HG03432 (cell line): Measurements from ENCODE around the gene SLTM.
"Not testable (repeated sequence)": the region's sequence is repeated elsewhere in the genome, so short reads cannot be mapped to it uniquely, and the experiment has no call there.

Experiments used
- ATAC-seq: cut with Tn5 transposase; IDR thresholded peaks from one replicate; pipeline ENCODE4 v1.9.1; 2021; ENCODE audit warnings: mild to moderate bottlenecking, moderate library complexity; ENCODE audit not compliant: unreplicated experiment

The SLTM gene

GRCh38 chr15:58877999-58878825 lies 55.3 kb downstream of the SLTM start:
- ATAC-seq: no peak

GRCh38 chr15:58876306-58877106 lies 57.0 kb downstream of the SLTM start:
- ATAC-seq: no peak

- no peak for ATAC-seq
These were observed 58.1 kb downstream of the SLTM start for GRCh38 chr15:58875343-58875742.

- no peak for ATAC-seq
These were observed 60.2 kb downstream of the SLTM start for GRCh38 chr15:58873267-58873666.

GRCh38 chr15:58870451-58870850 lies 63.0 kb downstream of the SLTM start:
- ATAC-seq: no peak

GRCh38 chr15:58867926-58868325 lies 65.6 kb downstream of the SLTM start:
- ATAC-seq: no peak

GRCh38 chr15:58865425-58865880 lies 68.0 kb downstream of the SLTM start:
- ATAC-seq: no peak

- ATAC-seq: no peak
These were observed 68.7 kb downstream of the SLTM start for GRCh38 chr15:58864602-58865424.

GRCh38 chr15:58862326-58862725 lies 71.2 kb downstream of the SLTM start:
- no peak for ATAC-seq

GRCh38 chr15:58856621-58857020 lies 76.9 kb downstream of the SLTM start:
- not testable (repeated sequence) for ATAC-seq

GRCh38 chr15:58856086-58856485 lies 77.4 kb downstream of the SLTM start:
- no peak for ATAC-seq

- ATAC-seq: no peak
These were observed 78.9 kb downstream of the SLTM start for GRCh38 chr15:58854593-58854992.

- no peak for ATAC-seq
These were observed 81.1 kb downstream of the SLTM start for GRCh38 chr15:58852347-58852746.

- not testable (repeated sequence) for ATAC-seq
These were observed 82.3 kb downstream of the SLTM start for GRCh38 chr15:58851205-58851604.

- no peak for ATAC-seq
These were observed 90.6 kb downstream of the SLTM start for GRCh38 chr15:58842713-58843396.

- no peak for ATAC-seq
These were observed 93.4 kb downstream of the SLTM start for GRCh38 chr15:58840048-58840447.

- no peak for ATAC-seq
These were observed 94.0 kb downstream of the SLTM start for GRCh38 chr15:58839485-58839884.

GRCh38 chr15:58833681-58834426 lies 99.6 kb downstream of the SLTM start:
- not testable (repeated sequence) for ATAC-seq

- ATAC-seq: no peak
These were observed 102.9 kb downstream of the SLTM start for GRCh38 chr15:58830556-58830955.
